Breast epithelium (tissue), 4 donors: ENCODE data around the gene ARFGAP1. TPM values are rescaled to one million over a fixed set of nuclear protein-coding genes. Genes with fewer than 3 reads are reported as not detected.

Experiments used
- DNase-seq, 2 donors: peaks; one replicate each; pipeline ENCODE4 v3.0.0-alpha.2; 2019; ENCODE audit warnings: low spot score in 2 of 2
- H3K27ac ChIP-seq, 2 donors: fragments of 200-600 bp; sonication (generic) in 1 of 2; one replicate each; pipeline ENCODE4 v1.5.1; 2016 to 2019; ENCODE audit warnings: mild to moderate bottlenecking in 1 of 2
- H3K27me3 ChIP-seq, 2 donors: fragments of 200-600 bp; sonication (generic) in 1 of 2; one replicate each; pipeline versions ENCODE4 v1.5.1 to v1.6.0; 2017 to 2019; ENCODE audit warnings: control low read depth in 1 of 2, mild to moderate bottlenecking in 1 of 2
- H3K36me3 ChIP-seq: fragments of 200-600 bp; one replicate; pipeline ENCODE4 v1.5.1; 2019
- H3K4me1 ChIP-seq, 2 donors: fragments of 200-600 bp; sonication (generic); one replicate each; pipeline ENCODE4 v1.5.1; 2016 to 2019; ENCODE audit warnings: control low read depth in 1 of 2
- H3K4me3 ChIP-seq, 3 donors: fragments of 200-600 bp; sonication (generic); 1 replicate in 2 of 3; 2 replicates in 1 of 3; pipeline ENCODE4 v1.5.1; 2016 to 2019; ENCODE audit warnings: mild to moderate bottlenecking in 3 of 3, moderate library complexity in 2 of 3
- H3K9me3 ChIP-seq, 2 donors: fragments of 200-600 bp; sonication (generic) in 1 of 2; one replicate each; pipeline ENCODE4 v1.5.1; 2016 to 2019; ENCODE audit warnings: control low read depth in 1 of 2
- POLR2A ChIP-seq: fragments of 450-650 bp; IDR thresholded peaks from one replicate; pipeline ENCODE4 v1.6.1; 2016; ENCODE audit warnings: antibody characterized with exemption, mild to moderate bottlenecking, moderate library complexity
- POLR2AphosphoS5 ChIP-seq, 3 donors: sonication (generic); formaldehyde crosslinking; IDR thresholded peaks; one replicate each; pipeline ENCODE4 v1.6.1; 2017; ENCODE audit warnings: antibody characterized with exemption in 3 of 3
- intact Hi-C: fragments of 100-400 bp; cut with DNase I; formaldehyde crosslinking; loops from one replicate; pipeline ENCODE4 v1.15.1; 2023; ENCODE audit warnings: low total_unique reads
- total RNA-seq, 3 donors: library from RNA; depleted of rRNA; stranded (reverse); fragments of >200 nt; gene quantifications; one replicate each; pipeline ENCODE4 v1.1.0, GENCODE V29; 2016
- TF ChIP-seq, protein P1 (sequence below), 3 donors: fragments of 450-650 bp; IDR thresholded peaks; one replicate each; pipeline ENCODE4 v1.5.1; 2016 to 2017; ENCODE audit warnings: antibody characterized with exemption in 3 of 3, mild to moderate bottlenecking in 3 of 3, moderate library complexity in 3 of 3

The ARFGAP1 gene
- total RNA-seq, 3 donors from 2014 or later, result 24.3 to 44.6 (median 38.2) TPM

DNA sequence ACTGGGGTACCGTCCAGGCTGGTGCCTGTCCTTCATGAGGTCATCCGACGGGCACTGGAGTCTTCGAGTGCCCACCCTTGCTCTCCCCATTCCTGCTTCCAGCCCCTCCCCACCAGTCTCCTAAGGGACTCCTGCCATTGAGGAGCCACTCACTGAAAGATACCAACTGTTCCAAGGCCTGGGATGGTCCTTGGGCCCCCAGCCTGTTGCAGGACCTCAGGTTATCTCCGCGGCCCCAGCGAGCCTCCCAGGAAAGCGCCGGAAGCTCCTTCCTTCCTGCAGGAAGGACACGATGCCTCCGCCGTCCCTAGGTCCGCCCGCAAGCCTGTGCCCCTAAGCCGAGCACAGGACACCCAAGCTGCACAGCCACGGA is 19.6 kb upstream of the ARFGAP1 start:
- H3K9me3 ChIP-seq, result no peaks in the 10 kb centered on the region
- H3K4me3 ChIP-seq, result peak overlapping the region; percentile 29 to 64 (median 41)
- no peak overlapping the region for H3K27ac ChIP-seq
- TF ChIP-seq POLR2A (no peak), POLR2AphosphoS5 (IDR thresholded peaks at IDR 0.05) (no peak)
- TF ChIP-seq, protein P1, sequence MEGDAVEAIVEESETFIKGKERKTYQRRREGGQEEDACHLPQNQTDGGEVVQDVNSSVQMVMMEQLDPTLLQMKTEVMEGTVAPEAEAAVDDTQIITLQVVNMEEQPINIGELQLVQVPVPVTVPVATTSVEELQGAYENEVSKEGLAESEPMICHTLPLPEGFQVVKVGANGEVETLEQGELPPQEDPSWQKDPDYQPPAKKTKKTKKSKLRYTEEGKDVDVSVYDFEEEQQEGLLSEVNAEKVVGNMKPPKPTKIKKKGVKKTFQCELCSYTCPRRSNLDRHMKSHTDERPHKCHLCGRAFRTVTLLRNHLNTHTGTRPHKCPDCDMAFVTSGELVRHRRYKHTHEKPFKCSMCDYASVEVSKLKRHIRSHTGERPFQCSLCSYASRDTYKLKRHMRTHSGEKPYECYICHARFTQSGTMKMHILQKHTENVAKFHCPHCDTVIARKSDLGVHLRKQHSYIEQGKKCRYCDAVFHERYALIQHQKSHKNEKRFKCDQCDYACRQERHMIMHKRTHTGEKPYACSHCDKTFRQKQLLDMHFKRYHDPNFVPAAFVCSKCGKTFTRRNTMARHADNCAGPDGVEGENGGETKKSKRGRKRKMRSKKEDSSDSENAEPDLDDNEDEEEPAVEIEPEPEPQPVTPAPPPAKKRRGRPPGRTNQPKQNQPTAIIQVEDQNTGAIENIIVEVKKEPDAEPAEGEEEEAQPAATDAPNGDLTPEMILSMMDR (IDR thresholded peaks at IDR 0.05), result no peak
- H3K4me1 ChIP-seq, result peaks cover 4 to 9% of the 10 kb centered on the region in 2 donors
- H3K36me3 ChIP-seq, result no peaks in the 10 kb centered on the region
- DNase-seq, result no peak
- intact Hi-C loops, result no loop called here
- peaks cover 7 to 85% of the 10 kb centered on the region in 2 donors for H3K27me3 ChIP-seq

DNA sequence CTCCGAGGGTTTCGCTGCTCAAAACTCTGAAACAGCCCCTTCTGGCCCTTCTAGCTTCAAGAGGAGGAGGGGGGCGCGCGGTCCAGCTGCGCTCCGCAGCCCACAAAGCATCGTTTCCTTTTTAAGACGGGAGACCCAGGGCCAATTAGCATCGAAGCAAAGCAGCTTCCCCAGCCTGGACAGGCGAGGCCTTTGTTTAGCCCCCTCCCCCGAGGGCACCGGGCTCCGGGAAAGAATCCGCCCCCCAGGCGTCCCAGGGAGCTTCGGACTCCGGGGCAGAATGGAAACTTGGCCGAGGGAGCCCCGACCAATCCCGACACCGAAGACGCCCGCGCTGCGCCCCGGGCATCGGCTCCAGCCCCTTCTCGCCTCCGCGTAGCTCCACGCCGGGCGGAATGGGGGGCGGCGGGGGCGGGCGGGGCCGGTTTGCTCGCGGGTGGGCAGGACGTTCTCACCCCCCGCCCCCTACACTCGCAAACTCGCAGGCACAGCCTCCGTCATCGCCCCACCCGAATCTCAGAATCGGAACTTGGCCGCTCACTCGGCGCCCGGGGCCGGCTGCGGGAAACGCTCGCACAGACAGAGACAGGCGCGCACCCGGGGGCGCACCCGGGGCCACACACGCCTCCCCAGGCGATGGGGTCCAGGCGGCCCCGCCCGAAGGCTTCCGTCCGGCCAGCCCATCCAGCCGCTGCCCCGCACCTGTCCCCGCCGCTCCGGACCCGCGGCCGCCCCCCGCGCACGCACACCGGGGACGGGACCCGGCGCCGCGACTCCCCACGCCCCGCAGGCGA is 19.0 kb upstream of the ARFGAP1 start:
- intact Hi-C loops, result no loop called here
- Histone ChIP-seq H3K27ac (no peak overlapping the region), H3K27me3 (peaks cover 7 to 84% of the 10 kb centered on the region in 2 donors), H3K9me3 (no peaks in the 10 kb centered on the region), H3K4me3 (peak overlapping the region; percentile 29 to 64 (median 41)), H3K36me3 (no peaks in the 10 kb centered on the region), H3K4me1 (peaks cover 4 to 9% of the 10 kb centered on the region in 2 donors)
- TF ChIP-seq POLR2AphosphoS5 (IDR thresholded peaks at IDR 0.05) (no peak), POLR2A (no peak)
- TF ChIP-seq, protein P1 (IDR thresholded peaks at IDR 0.05), result no peak
- no peak for DNase-seq

DNA sequence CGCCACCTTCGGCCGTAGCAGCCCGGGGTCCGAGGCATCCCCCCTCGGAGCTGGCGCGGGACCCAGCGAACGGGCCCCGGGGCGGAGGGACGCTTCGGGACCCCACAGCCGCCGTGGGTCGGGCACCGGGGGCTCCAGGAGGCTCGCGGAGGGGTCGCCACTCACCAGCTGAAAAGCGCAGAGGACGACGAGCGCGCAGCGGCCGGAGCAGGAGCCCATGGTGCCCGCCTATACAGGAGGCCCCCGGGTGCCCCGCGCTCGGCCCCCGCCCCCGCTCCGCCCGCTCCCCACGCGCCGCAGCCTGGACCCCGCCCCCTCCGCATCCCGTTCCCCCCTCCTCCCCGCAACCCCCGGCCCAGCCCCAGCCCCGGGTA is 18.4 kb upstream of the ARFGAP1 start, which contains the start of gene NKAIN4:
NKAIN4 (minus strand) TSS at position 232 of the 374 bp plus-strand sequence; CDS start at position 219, 13 bp downstream.
- TF ChIP-seq POLR2A (no peak), POLR2AphosphoS5 (IDR thresholded peaks at IDR 0.05) (no peak)
- TF ChIP-seq, protein P1 (IDR thresholded peaks at IDR 0.05), result no peak
- H3K4me3 ChIP-seq, result peak within 1 kb of the TSS; percentile 29 to 64 (median 41)
- intact Hi-C loops, result no loop called here
- peaks cover 4 to 9% of the 10 kb centered on the region in 2 donors for H3K4me1 ChIP-seq
- H3K9me3 ChIP-seq, result no peaks in the 10 kb centered on the region
- peaks cover 7 to 85% of the 10 kb centered on the region in 2 donors for H3K27me3 ChIP-seq
- no peak within 1 kb of the TSS for H3K27ac ChIP-seq
- DNase-seq, result no peak
- H3K36me3 ChIP-seq, result no peaks in the 10 kb centered on the region

DNA sequence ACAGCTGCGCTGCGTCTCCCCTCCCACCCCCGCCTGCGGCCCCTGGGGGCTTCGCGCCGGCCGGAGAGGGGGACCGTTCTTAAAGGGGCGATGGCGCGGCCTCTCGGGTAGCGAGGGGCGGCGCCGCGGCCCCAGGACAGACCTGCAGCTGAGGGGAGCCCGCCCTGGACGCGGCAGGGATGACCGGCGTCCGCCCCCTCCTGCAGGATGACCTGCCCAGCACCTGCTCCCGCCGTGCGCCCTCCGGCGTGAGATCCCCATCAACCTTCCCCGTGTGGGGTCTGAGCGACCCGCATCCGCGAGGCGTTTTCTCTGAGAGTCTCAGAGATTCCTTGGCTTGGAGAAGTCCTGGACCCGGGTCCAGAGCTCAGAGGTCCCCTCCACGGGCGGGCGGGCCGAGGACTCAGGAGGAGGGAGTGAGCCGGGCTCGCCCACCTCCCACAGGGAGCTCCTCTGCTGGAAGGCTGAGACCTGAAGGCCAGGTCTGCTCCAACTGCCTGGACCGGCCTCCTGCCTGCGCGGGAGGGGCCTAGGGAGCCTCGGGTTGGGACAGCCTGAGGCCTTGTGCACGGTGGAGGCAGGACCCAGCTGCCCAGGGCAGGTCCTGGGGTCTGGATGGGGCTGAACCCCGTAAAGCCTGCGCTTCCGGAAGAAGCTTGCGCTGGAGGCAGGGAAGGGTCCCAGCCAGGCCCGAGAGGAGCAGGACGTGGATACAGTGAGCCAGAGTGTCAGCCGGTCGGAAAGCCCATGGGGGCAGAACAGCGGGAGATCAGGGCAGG is 17.8 kb upstream of the ARFGAP1 start:
- DNase-seq, result no peak
- Histone ChIP-seq H3K4me3 (peak overlapping the region in 2 of 3 donors; percentile 41 to 64), H3K4me1 (peaks cover 4 to 9% of the 10 kb centered on the region in 2 donors), H3K9me3 (no peaks in the 10 kb centered on the region), H3K27ac (no peak overlapping the region), H3K36me3 (no peaks in the 10 kb centered on the region), H3K27me3 (peaks cover 7 to 85% of the 10 kb centered on the region in 2 donors)
- intact Hi-C loops, result no loop called here
- no peak for TF ChIP-seq POLR2AphosphoS5 (IDR thresholded peaks at IDR 0.05)
- no peak for TF ChIP-seq POLR2A
- TF ChIP-seq, protein P1 (IDR thresholded peaks at IDR 0.05), result no peak
